OCI-LY1 (cell line): ENCODE data around the gene SEC22B.
"Not testable (repeated sequence)": the region's sequence is repeated elsewhere in the genome, so short reads cannot be mapped to it uniquely, and the experiment has no call there.

ENCODE experiments used
- CTCF ChIP-seq: fragments of 200-600 bp; sonication (generic), shearing (Covaris generic); IDR thresholded peaks from 2 replicates; pipeline ENCODE4 v1.5.1; 2017; ENCODE audit warnings: mild to moderate bottlenecking, antibody characterized with exemption, low read length, moderate library complexity, mixed read lengths
- EZH2 ChIP-seq: fragments of 200-600 bp; sonication (generic), shearing (Covaris generic); IDR thresholded peaks from 2 replicates; pipeline ENCODE4 v1.8.0; 2017; ENCODE audit warnings: borderline replicate concordance, mixed run types, mild to moderate bottlenecking, antibody characterized with exemption, low read length, moderate library complexity, mixed read lengths

GRCh38 chr1:120164761-120165160, 11.6 kb downstream of the SEC22B start:
- TF ChIP-seq CTCF, EZH2: not testable (repeated sequence)
